K562 (cell line): Measurements from ENCODE around the gene SLC25A34. TPM values are rescaled to one million over a fixed set of nuclear protein-coding genes. Genes with fewer than 3 reads are reported as not detected.

Experiments used
- ATAC-seq: fragments of 200-7000 bp; cut with Tn5 transposase; 3 replicates; pipeline ENCODE4 v1.9.1; 2020; ENCODE audit warnings: moderate library complexity
- BruUV-seq: library from RNA; stranded (reverse); fragments of 400-500 nt; replicated peaks from 2 replicates; lab custom pipeline; 2021; lab: Mats Ljungman, UMichigan
- CTCF ChIA-PET: fragments of 300-600 bp; formaldehyde crosslinking; extraction: SDS; loops from one replicate; lab custom pipeline; 2021; ENCODE audit warnings: low intra/inter-chr PET ratio; lab: Yijun Ruan, JAX
- POLR2A ChIA-PET: fragments of 300-600, 350-650 bp; sonication (Branson Sonifier 250); formaldehyde crosslinking; extraction: SDS; loops from one replicate; lab custom pipeline; 2021; ENCODE audit warnings: antibody characterized with exemption, inconsistent platforms; lab: Yijun Ruan, JAX
- DNase-seq, 4 experiments: peaks; one replicate each; pipeline versions ENCODE4 v3.0.0 to v3.0.0-alpha.2; 2011 to 2018; ENCODE audit warnings: low spot score in 3 of 4, mixed read lengths in 3 of 4; ENCODE audit errors: extremely low read depth in 1 of 4
- FAIRE-seq: peaks from 2 replicates; lab custom pipeline; 2011; peaks lifted over from hg19 to GRCh38; lab: Jason Lieb, UNC
- H2AFZ ChIP-seq: 2 replicates; pipeline ENCODE4 v1.6.0; 2011; ENCODE audit warnings: low read depth, low read length, control low read depth, inconsistent platforms
- H3K27ac ChIP-seq: fragments of 200-600 bp; 3 replicates; pipeline ENCODE4 v1.8.0; 2011; ENCODE audit warnings: low read depth, mild to moderate bottlenecking, control low read depth, inconsistent platforms, low read length, moderate library complexity, mixed read lengths; ENCODE audit errors: extremely low read depth
- H3K27me3 ChIP-seq, 2 experiments: fragments of 300-600 bp in 1 of 2; 2 replicates in 1 of 2; 3 replicates in 1 of 2; pipeline versions ENCODE4 v1.6.0 to v1.8.0; 2011; ENCODE audit warnings: inconsistent platforms in 2 of 2, low read length in 2 of 2, mild to moderate bottlenecking in 1 of 2, mixed read lengths in 1 of 2, moderate library complexity in 1 of 2; ENCODE audit not compliant: control insufficient read depth in 2 of 2, insufficient read depth in 2 of 2
- H3K36me3 ChIP-seq: fragments of 300-600 bp; 3 replicates; pipeline ENCODE4 v1.8.0; 2011; ENCODE audit warnings: mild to moderate bottlenecking, low read length, inconsistent platforms; ENCODE audit not compliant: control insufficient read depth, insufficient read depth
- H3K4me1 ChIP-seq, 2 experiments: fragments of 200-600 bp in 1 of 2; replicated peaks in 1 of 2; 2 replicates in 1 of 2; 3 replicates in 1 of 2; pipeline versions ENCODE4 v1.5.1 to v1.8.0; 2011; ENCODE audit warnings: inconsistent platforms in 2 of 2, low read length in 2 of 2, mild to moderate bottlenecking in 1 of 2, mixed read lengths in 1 of 2, moderate library complexity in 1 of 2; ENCODE audit not compliant: control insufficient read depth in 2 of 2, insufficient read depth in 2 of 2
- H3K4me2 ChIP-seq: 2 replicates; pipeline ENCODE4 v1.6.1; 2011; ENCODE audit warnings: low read length, control low read depth, inconsistent platforms, mixed read lengths; ENCODE audit not compliant: insufficient read depth
- H3K4me3 ChIP-seq: fragments of 200-600 bp; sonication (generic), shearing (Covaris generic); 2 replicates; pipeline ENCODE4 v1.5.1; 2016; ENCODE audit warnings: control low read depth, inconsistent platforms
- H3K79me2 ChIP-seq: fragments of 200-600 bp; 3 replicates; pipeline ENCODE4 v1.8.0; 2011; ENCODE audit warnings: low read length, inconsistent platforms; ENCODE audit not compliant: control insufficient read depth, insufficient read depth
- H3K9ac ChIP-seq, 2 experiments: 2 replicates each; pipeline versions ENCODE4 v1.6.0 to v1.6.1; 2011; ENCODE audit warnings: low read depth in 2 of 2, low read length in 2 of 2, control low read depth in 1 of 2, inconsistent platforms in 1 of 2, mild to moderate bottlenecking in 1 of 2, mixed read lengths in 1 of 2; ENCODE audit not compliant: insufficient read depth in 1 of 2
- H3K9me1 ChIP-seq: one replicate; pipeline ENCODE4 v1.6.0; 2011; ENCODE audit warnings: inconsistent platforms, mild to moderate bottlenecking, low read length, moderate library complexity; ENCODE audit not compliant: control insufficient read depth, insufficient read depth
- H3K9me3 ChIP-seq: replicated peaks from 2 replicates; pipeline ENCODE4 v1.5.1; 2011; ENCODE audit warnings: low read depth, low read length, inconsistent platforms; ENCODE audit not compliant: control insufficient read depth, insufficient read depth
- H4K20me1 ChIP-seq: replicated peaks from 2 replicates; pipeline ENCODE4 v1.6.1; 2011; ENCODE audit warnings: low read length, inconsistent platforms, mixed read lengths; ENCODE audit not compliant: control insufficient read depth, insufficient read depth
- CEBPB ChIP-seq: fragments of 450-650 bp; IDR thresholded peaks from 2 replicates; pipeline ENCODE4 v1.6.1; 2016; ENCODE audit warnings: missing genetic modification characterization, missing compliant biosample characterization
- CEBPG ChIP-seq, 3 experiments: fragments of 200-800 bp in 1 of 3; sonication (Bioruptor generic) in 1 of 3; sonication (generic) in 1 of 3; formaldehyde crosslinking in 1 of 3; IDR thresholded peaks in 2 of 3; conservative IDR thresholded peaks in 1 of 3; 2 replicates each; pipeline versions ENCODE4 v1.6.1 to v1.8.0; 2016 to 2022; ENCODE audit warnings: missing compliant biosample characterization in 2 of 3, missing genetic modification characterization in 2 of 3, mild to moderate bottlenecking in 1 of 3, missing genetic modification reagents in 1 of 3
- MAFG ChIP-seq: fragments of 450-650 bp; conservative IDR thresholded peaks from 2 replicates; pipeline ENCODE4 v1.6.1; 2016; ENCODE audit warnings: missing genetic modification characterization, missing compliant biosample characterization
- UBTF ChIP-seq, 2 experiments: IDR thresholded peaks; 2 replicates each; pipeline ENCODE4 v1.6.1; 2012; ENCODE audit warnings: improper control_type of control experiment in 2 of 2, low read depth in 2 of 2, low read length in 2 of 2, borderline replicate concordance in 1 of 2
- ZNF212 ChIP-seq: fragments of 450-650 bp; formaldehyde crosslinking; IDR thresholded peaks from 2 replicates; pipeline ENCODE4 v1.4.0; 2020; ENCODE audit warnings: mild to moderate bottlenecking
- ZNF740 ChIP-seq, 3 experiments: fragments of 200-800 bp in 1 of 3; sonication (Bioruptor generic) in 1 of 3; sonication (generic) in 1 of 3; formaldehyde crosslinking in 1 of 3; IDR thresholded peaks; 2 replicates each; pipeline versions ENCODE4 v1.6.1 to v1.8.0; 2016 to 2022; ENCODE audit warnings: mild to moderate bottlenecking in 2 of 3, missing compliant biosample characterization in 2 of 3, missing genetic modification characterization in 2 of 3, missing genetic modification reagents in 1 of 3
- WGBS: fragments of 100-300 bp; shearing (Covaris generic); methylation state at CpG from one replicate; pipeline ENCODE4 v1.1.6; 2016; ENCODE audit warnings: low coverage, mixed read lengths; ENCODE audit not compliant: insufficient coverage; ENCODE audit errors: missing lambda C conversion rate; 5-methylcytosine and 5-hydroxymethylcytosine counted together
- in situ Hi-C: fragments of 300-500 bp; cut with MboI; formaldehyde crosslinking; loops from 4 replicates; pipeline ENCODE4 v1.15.0; 2018; ENCODE audit warnings: inconsistent platforms, mixed read lengths
- intact Hi-C: fragments of 100-400 bp; cut with micrococcal nuclease; formaldehyde crosslinking; loops from 2 replicates; pipeline ENCODE4 v1.14.2; 2022
- polyA plus RNA-seq, 8 experiments: library from polyadenylated mRNA; depleted of rRNA in 4 of 8; stranded (reverse) in 5 of 8; unstranded in 3 of 8; fragments of >200 nt; fragmentation: Nextera tagmentation in 2 of 8; fragmentation: Illumina TruSeq in 1 of 8; extraction: Ambion mirVana in 2 of 8; extraction: Trizol in 1 of 8; gene quantifications; 2 replicates each; pipeline versions ENCODE4 v1.2.1 to v1.2.3, GENCODE V29; 2011 to 2014; ENCODE audit warnings: inconsistent platforms in 1 of 8, missing spikeins in 1 of 8
- total RNA-seq, 7 experiments: library from RNA; depleted of rRNA in 6 of 7; stranded (reverse); fragments of >200 nt in 6 of 7; fragmentation: Illumina TruSeq in 2 of 7; extraction: Trizol in 2 of 7; gene quantifications; 2 replicates each; pipeline versions ENCODE4 v1.2.1 to v1.2.3, GENCODE V29; 2011 to 2021; ENCODE audit warnings: low replicate concordance in 1 of 7

SLC25A34 gene
- total and polyA plus RNA-seq, 9 of the 15 experiments (the other 6 are each of a cell fraction or from before 2014, with no cell fraction given) = 0.01 to 0.57 (median 0.16) TPM

- CTCF ChIA-PET = no interaction called here
- Histone ChIP-seq H3K79me2 (peaks cover 61% of the 10 kb centered on the region), H3K9me1 (no peaks in the 10 kb centered on the region), H4K20me1 (peaks cover 7% of the 10 kb centered on the region), H3K27ac (no peak overlapping the region; the same call in 2 of the 3 replicates), H2AFZ (no peak overlapping the region), H3K9me3 (no peaks in the 10 kb centered on the region), H3K36me3 (peaks cover 25% of the 10 kb centered on the region; the same call in 2 of the 3 replicates), H3K4me3 (no peak overlapping the region), H3K9ac (peak overlapping the region in 1 of 2 experiments; percentile 23; a peak in 1 of 4 replicates), H3K27me3 (no peaks in the 10 kb centered on the region), H3K4me1 (peaks cover 0 to 16% of the 10 kb centered on the region in 2 experiments; a peak in 2 of 5 replicates), H3K4me2 (no peak overlapping the region)
- in situ Hi-C loops (no loop called here), intact Hi-C loops (no loop called here)
- POLR2A ChIA-PET = interaction anchor here (0.5 to 1.4 kb wide), 8 partner anchors 16 to 114 kb away, joined by 3 to 6 read pairs (median 3); no protein-coding TSS in a partner anchor
- BruUV-seq = no TSS peak
- no peak for FAIRE-seq
- no peak for DNase-seq
- 83% methylated on average over 8 of the region's 8 CpGs for WGBS
- TF ChIP-seq UBTF (IDR thresholded peaks at IDR 0.05; ENCODE audit: borderline replicate concordance in 1 of 2, low read depth in 2 of 2, low read length in 2 of 2) (no peak), CEBPB (tag) (peak; percentile 2; the same call in 1 of the 2 replicates), ZNF740 (CRISPR knock-in tag; IDR thresholded peaks at IDR 0.05) (peak; percentile 66; the same call in 1 of the 2 replicates), ZNF740 (tag; IDR thresholded peaks at IDR 0.05) (no peak), MAFG (tag) (0 out of 2 replicates have a peak, but pooled peaks have one; percentile 5), ZNF212 (CRISPR knock-in tag) (no peak), CEBPG (CRISPR knock-in tag; IDR thresholded peaks at IDR 0.05) (peak; percentile 12; the same call in 1 of the 2 replicates), CEBPG (tag; conservative IDR thresholded peaks at IDR 0.05 in 1 of 2, IDR thresholded peaks at IDR 0.05 in 1 of 2) (no peak)
- TF ChIP-seq, all 486 proteins: peak for 4
- ATAC-seq = peak; percentile 24; the same call in 2 of the 3 replicates
These were observed 34.3 kb upstream of the SLC25A34 start for GRCh38 chr1:15701784-15702183.
